Measurements from ENCODE around the gene PRR5. TPM values are rescaled to one million over a fixed set of nuclear protein-coding genes. Genes with fewer than 3 reads are reported as not detected.

PRR5 gene
- total RNA-seq, 1 experiment from 2014 or later = 11.8 TPM

- H3K79me1 ChIP-seq (ENCODE audit: insufficient read depth, low read depth, low read length, poor library complexity, severe bottlenecking) = no peaks in the 10 kb centered on the region
- WGBS (ENCODE audit: extremely low coverage, insufficient read length, low lambda C conversion rate) = no CpG with 5 or more reads among the region's 4 CpGs
- no peak overlapping the region for H2BK120ac ChIP-seq (ENCODE audit: low read depth, low read length, poor library complexity, severe bottlenecking)
- no peak overlapping the region for H2BK15ac ChIP-seq (ENCODE audit: low read depth, low read length)
- no peak overlapping the region for H3T11ph ChIP-seq (ENCODE audit: low read length)
- H3K4me1 Mint-ChIP-seq = peaks cover 0 to 3% of the 10 kb centered on the region in 2 experiments; a peak in 1 of 4 replicates
- no peaks in the 10 kb centered on the region for H4K20me1 ChIP-seq (ENCODE audit: control insufficient read depth, insufficient read depth, insufficient read length)
- no peak for DNase-seq
- H3K4me3 Mint-ChIP-seq = no peak overlapping the region
- H3K14ac ChIP-seq (ENCODE audit: insufficient read depth, low read length) = no peak overlapping the region
- H4K5ac ChIP-seq (ENCODE audit: insufficient read length, low read depth, low read length) = no peak overlapping the region
- no peak overlapping the region for H2AFZ ChIP-seq (ENCODE audit: low read length)
- no peaks in the 10 kb centered on the region for H3K36me3 Mint-ChIP-seq (ENCODE audit: insufficient read depth in 1 of 3, low read depth in 3 of 3)
- H3K18ac ChIP-seq (ENCODE audit: insufficient read length, low read depth, low read length) = no peak overlapping the region
- no peak overlapping the region for H2AK5ac ChIP-seq (ENCODE audit: insufficient read length, low read length)
- H3K27ac ChIP-seq (ENCODE audit: insufficient read length, low read depth, low read length) = no peak overlapping the region
- no peak overlapping the region for H3K4me2 ChIP-seq (ENCODE audit: insufficient read depth, insufficient read length, low read length)
- no peak overlapping the region for H4K8ac ChIP-seq (replicated peaks; ENCODE audit: insufficient read length, low read depth, low read length)
- H3K9me3 Mint-ChIP-seq = no peaks in the 10 kb centered on the region
- no peak overlapping the region for H2BK20ac ChIP-seq (ENCODE audit: low read depth, low read length, poor library complexity, severe bottlenecking)
- H3K79me2 ChIP-seq (ENCODE audit: insufficient read depth, low read length) = no peaks in the 10 kb centered on the region
- no peak overlapping the region for H4K91ac ChIP-seq (ENCODE audit: insufficient read length, low read depth, low read length)
- no peak overlapping the region for H3K23ac ChIP-seq (ENCODE audit: insufficient read length, low read depth, low read length)
- H3K27me3 ChIP-seq (ENCODE audit: insufficient read depth, low read length) = no peaks in the 10 kb centered on the region; the same call in 1 of the 2 replicates
- no peak overlapping the region for H3K56ac ChIP-seq (ENCODE audit: insufficient read length, low read depth, low read length)
- no peak overlapping the region for H2BK12ac ChIP-seq (ENCODE audit: insufficient read length, low read depth, low read length)
- H3K4ac ChIP-seq (ENCODE audit: low read depth, low read length) = no peak overlapping the region
- no peaks in the 10 kb centered on the region for H3K4me1 ChIP-seq (ENCODE audit: insufficient read depth, low read length)
- H3K9me3 ChIP-seq (ENCODE audit: control insufficient read depth, low read depth, low read length) = no peaks in the 10 kb centered on the region
- H3K9ac ChIP-seq (ENCODE audit: extremely low read depth, insufficient read length, low read length) = no peak overlapping the region
- H2BK5ac ChIP-seq (ENCODE audit: insufficient read length, low read length) = no peak overlapping the region
- peaks cover 33% of the 10 kb centered on the region for H3K27me3 Mint-ChIP-seq (ENCODE audit: low read depth)
- no peaks in the 10 kb centered on the region for H3K23me2 ChIP-seq (ENCODE audit: insufficient read length, low read depth, low read length, poor library complexity, severe bottlenecking)
- no peak for TF ChIP-seq CTCF (conservative IDR thresholded peaks at IDR 0.05)
- H3K27ac Mint-ChIP-seq = no peak overlapping the region
Observed at GRCh38 chr22:44693145-44693544, 8.9 kb upstream of the PRR5 start.
